GM21786 (cell line): Measurements from ENCODE around the gene LTO1.

Experiments used
- ATAC-seq: cut with Tn5 transposase; IDR thresholded peaks from one replicate; pipeline ENCODE4 v1.9.1; 2021; ENCODE audit not compliant: unreplicated experiment

LTO1 gene

DNA sequence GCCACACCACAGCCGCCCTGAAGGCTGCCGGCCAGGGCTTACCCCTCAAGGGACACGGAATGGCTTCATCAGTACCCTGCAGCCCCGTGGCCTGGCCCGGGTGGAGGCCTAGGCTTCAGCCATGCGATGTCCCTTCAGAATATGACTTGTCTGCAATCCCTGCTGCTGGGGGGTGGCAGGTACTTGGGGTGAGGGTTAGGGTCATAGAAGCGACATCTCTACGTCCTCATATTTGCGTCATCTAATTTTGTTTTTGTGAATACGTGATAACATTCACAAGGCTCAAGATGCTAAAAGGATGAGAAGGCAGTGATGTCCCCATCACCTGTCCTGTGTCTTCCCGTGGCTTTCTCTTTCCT lies 27.8 kb downstream of the LTO1 start:
- ATAC-seq: no peak

DNA sequence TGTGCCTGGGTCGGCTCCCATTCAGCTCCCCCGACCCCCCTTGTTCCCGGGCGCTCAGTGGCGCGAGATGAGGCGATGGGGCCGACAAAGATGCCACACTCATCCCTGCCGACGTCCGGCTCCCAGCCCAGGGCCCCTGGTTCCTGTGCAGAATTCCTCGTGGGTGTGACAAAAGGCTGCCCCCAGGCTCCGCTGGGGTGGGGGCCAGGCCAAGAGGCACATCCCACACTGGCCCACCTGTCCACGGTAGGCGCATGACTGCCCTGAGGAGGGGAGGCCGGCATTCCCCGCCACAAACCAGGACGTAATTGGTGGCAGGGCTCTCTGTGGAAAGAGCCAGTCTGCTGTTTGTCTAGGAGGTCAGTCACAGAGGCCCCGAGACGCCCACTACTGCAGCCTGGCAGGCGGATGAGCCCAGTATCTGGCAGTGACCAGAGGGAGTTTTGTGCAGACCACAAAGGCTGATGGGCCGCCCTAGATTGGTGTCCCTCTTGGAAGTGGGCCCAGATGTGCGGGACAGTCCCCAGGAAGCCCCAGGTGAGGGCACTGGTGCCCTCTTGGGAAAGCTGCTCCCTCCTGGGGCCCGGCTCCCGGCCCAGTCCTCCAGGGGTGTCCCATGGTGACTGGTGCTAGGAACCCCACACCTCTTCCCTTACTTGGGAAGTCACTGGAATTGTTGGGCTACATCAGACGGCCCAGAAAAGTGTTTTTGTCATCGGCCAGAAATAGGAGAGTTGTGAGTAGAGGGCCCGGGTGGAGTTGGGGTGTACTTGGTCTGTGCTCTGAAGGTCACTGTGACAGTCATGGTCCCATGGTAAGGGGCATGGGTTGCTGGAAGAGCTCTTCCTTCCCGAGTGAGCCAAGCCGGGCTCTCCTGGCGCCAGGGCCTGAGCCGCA lies 28.4 kb downstream of the LTO1 start:
- ATAC-seq: no peak

DNA sequence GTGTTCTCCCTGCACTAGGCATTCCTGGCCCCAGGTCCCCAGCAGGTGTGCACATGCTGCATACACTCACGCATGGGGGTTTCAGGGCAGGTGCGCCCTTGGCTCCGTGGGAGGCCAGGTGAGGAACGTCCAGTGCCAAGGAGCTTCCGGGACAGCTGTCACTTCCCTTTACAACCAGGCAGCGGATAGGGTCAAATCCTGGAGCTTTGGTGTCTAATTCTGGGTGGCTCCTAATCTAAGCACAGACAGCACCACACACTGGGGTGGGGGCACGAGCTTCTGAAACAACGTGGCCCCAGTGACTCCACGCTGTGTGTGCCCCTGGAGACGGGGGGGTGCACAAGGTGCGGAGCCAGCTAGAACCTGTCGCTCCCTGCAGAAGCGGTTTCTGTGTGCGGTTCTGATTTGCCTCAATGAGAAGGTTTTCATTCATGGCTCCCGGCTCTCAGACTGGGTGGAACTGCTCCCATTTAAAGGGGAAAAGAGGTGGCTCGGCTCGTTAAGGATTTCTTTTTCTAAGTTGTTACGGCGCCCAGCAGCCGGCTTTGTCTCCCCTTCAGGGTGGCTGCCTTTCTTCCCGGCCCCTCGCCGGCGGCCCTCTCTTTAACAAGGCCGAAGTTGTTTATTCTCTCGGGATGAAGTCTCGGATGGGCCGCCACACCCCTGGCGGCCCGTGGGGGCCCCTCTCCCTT lies 29.2 kb downstream of the LTO1 start:
- ATAC-seq: no peak

DNA sequence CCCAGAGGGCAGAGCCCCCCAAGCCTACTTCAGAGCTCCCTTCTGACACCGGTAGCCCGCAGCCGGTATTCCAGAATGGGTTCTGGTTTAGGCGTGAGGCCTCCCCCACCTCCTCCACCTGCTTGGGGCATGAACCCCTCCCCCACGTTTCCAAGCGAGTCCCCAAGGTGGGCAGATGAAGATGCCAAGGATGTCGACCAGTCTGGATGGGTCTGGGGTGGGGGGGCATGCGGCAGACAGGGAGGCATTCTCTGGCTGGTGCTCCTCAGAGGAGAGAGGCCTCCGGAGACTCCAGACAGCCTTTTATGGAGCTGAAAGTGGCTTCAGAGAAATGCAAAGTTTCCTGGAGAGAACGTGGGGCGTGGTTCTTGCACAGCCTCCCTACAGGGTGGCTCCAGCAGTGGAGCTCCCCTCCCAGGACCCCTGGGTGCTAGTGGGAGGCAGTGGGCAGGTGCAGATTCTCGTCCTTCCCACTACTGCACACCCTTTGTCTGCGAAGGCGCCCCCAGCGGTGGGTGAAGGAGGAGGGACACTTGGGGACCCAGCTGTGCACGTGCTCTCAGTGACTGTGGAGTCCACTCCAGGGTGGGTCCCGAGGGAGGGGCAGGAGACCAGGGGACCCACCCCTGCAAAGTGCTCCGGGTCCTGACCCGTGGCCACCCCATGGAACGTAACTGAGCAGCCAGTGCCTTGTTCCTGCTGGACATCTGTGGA lies 30.0 kb downstream of the LTO1 start:
- no peak for ATAC-seq

DNA sequence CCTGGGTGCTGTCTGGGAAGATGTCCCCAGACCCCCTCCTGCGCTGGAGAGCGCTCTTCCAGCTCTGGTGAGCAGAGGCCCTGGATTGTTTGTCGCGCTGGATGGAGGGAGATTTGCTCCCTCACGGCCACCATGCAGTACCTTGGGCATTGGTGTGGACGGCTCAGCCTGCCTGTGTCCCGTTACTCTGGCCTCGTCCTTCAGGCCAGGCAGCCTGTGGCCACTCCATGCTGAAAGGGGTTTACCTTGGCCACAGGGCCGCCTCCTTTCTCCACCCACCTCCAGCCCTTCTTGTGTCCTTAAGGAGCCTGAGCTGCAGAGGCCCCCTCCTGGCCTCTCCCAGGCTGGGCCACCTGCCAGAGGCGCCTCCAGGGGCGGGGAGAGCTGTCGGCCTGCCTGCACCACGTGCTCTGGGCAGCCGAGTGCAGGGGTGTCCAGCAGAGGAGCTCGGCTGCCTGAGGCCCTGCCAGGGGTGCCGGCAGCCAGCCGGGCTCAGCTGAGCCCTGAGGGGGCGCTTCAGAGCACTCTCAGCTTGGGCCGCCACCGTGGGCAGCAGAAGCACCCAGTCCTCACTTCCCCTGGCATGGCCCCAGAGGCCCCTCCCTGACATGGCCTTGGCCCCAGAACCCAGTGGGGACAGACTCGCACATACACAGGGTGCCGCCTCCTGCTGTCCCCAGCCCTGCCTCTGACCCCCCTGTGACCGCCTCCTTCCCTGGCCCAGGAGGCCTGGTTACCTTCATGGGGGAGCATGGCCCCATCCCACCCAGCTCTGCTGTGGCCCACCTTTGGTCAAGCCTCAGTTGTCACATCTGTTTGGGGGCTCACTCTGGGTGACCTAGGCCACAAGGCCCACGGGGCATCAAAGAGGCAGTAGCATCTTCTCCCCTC lies 30.8 kb downstream of the LTO1 start:
- ATAC-seq: no peak

DNA sequence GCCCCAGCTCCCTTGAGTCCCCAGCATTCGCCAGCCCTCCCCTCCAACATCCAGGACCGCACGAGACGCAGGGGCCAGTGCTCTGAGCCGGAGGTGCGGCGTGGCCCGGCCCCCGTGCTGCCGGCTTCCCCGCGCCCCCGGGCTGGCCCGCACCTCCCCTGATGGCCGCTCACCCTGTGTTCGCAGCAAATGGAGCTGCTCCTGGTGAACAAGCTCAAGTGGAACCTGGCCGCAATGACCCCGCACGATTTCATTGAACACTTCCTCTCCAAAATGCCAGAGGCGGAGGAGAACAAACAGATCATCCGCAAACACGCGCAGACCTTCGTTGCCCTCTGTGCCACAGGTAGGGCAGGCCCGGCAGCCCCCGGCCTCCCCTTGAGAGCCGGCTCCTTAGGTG lies 31.5 kb downstream of the LTO1 start:
- no peak for ATAC-seq

DNA sequence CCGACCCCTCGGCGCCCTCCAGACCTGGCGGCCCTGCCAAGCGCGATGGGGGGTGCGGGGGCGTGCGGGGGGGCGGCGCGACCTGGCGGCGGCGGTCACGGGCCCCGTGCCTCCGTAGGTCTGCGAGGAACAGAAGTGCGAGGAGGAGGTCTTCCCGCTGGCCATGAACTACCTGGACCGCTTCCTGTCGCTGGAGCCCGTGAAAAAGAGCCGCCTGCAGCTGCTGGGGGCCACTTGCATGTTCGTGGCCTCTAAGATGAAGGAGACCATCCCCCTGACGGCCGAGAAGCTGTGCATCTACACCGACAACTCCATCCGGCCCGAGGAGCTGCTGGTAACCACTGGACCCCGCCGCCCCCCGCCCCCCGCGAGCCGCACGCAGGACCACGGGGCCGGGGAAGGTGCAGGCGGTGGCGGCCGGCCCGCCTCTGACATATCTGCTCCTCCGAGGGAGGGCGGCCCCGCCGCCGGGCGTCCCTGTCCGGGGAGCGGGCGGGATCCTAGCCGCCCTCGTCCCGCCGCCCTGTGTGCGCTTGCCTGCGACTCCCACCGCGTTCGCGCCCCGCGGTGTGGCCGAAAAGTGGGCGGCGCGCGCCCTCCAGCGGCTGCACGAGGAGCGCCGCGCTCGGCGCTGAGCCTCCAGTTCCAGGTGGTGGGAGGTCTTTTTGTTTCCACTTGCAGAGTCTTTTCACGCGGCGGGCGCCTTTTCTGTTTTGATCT lies 32.1 kb downstream of the LTO1 start:
- ATAC-seq: peak; percentile 41

DNA sequence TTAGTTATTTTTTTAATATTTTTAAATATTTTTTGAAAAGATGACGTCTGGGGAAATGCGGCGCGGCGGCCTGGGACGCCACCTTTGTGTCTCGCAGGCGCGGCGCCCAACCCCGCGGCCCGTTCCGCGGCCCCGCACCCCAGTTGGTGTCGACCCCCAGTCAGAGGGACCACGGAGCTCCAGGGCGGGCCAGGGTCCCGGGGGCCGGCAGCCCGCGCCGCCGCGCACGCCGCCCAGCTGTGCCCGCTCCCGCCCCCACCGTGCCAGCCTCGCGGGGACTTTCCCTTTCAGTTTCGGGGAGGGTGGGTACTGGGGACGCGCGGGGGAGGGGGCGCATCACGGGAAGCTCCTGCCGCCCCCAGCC lies 32.6 kb downstream of the LTO1 start:
- peak; percentile 11 for ATAC-seq

DNA sequence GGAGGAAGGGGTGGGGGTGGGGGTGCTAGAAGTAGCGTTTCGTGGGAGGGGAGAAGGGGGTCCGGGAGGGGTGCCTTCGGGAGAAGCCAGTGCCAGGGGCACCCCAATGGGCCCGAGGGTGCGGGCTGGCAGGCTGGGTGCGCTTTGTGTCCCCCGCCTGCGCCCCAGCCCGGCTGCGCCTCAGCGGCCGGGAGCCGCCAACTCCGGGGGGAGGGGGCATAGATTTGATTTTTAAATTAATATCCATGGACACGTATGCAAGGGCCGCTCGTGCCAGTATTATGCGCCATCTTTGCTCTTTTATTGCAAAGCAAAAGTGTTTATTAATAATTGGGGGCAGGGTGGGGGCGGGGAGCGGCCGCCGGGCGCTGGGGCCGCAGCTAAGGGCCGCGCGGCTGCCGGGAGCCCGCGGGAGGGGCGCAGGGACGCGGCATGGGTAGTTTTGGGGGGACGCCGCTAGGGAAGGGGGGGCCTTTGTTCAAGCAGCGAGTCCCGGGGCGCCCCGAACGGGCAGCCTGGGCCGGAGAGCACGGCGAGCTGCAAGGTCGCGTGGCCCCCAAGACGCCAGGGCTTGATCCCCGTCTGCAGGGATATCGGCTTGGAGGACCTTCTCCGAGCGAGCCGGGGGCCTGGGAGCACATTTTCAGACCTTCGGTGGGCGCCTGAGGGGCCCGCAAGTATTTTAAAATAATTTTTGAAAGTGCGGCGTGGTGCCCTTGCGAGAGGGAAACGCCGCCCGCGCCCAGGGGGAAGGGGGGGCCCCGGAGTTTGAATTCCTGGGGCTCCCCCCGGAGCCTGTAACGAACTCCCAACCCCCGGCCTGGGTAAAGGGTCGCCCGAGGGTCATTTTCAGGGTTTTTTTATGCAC lies 33.2 kb downstream of the LTO1 start:
- no peak for ATAC-seq

DNA sequence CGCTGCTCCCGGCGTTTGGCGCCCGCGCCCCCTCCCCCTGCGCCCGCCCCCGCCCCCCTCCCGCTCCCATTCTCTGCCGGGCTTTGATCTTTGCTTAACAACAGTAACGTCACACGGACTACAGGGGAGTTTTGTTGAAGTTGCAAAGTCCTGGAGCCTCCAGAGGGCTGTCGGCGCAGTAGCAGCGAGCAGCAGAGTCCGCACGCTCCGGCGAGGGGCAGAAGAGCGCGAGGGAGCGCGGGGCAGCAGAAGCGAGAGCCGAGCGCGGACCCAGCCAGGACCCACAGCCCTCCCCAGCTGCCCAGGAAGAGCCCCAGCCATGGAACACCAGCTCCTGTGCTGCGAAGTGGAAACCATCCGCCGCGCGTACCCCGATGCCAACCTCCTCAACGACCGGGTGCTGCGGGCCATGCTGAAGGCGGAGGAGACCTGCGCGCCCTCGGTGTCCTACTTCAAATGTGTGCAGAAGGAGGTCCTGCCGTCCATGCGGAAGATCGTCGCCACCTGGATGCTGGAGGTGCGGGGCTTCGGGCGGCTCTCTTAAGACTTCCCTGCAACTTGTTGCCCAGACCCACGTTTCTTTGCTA lies 34.1 kb downstream of the LTO1 start, which contains the start of gene CCND1:
CCND1 (plus strand) TSS at position 162 of the 587 bp plus-strand sequence; CDS start at position 320, 158 bp downstream.
- no peak for ATAC-seq

DNA sequence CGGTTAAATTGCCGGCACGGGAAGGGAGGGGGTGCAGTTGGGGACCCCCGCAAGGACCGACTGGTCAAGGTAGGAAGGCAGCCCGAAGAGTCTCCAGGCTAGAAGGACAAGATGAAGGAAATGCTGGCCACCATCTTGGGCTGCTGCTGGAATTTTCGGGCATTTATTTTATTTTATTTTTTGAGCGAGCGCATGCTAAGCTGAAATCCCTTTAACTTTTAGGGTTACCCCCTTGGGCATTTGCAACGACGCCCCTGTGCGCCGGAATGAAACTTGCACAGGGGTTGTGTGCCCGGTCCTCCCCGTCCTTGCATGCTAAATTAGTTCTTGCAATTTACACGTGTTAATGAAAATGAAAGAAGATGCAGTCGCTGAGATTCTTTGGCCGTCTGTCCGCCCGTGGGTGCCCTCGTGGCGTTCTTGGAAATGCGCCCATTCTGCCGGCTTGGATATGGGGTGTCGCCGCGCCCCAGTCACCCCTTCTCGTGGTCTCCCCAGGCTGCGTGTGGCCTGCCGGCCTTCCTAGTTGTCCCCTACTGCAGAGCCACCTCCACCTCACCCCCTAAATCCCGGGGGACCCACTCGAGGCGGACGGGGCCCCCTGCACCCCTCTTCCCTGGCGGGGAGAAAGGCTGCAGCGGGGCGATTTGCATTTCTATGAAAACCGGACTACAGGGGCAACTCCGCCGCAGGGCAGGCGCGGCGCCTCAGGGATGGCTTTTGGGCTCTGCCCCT lies 34.7 kb downstream of the LTO1 start:
- no peak for ATAC-seq

DNA sequence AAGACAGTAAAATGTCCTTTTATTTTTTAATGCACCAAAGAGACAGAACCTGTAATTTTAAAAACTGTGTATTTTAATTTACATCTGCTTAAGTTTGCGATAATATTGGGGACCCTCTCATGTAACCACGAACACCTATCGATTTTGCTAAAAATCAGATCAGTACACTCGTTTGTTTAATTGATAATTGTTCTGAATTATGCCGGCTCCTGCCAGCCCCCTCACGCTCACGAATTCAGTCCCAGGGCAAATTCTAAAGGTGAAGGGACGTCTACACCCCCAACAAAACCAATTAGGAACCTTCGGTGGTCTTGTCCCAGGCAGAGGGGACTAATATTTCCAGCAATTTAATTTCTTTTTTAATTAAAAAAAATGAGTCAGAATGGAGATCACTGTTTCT lies 35.3 kb downstream of the LTO1 start:
- ATAC-seq: no peak

DNA sequence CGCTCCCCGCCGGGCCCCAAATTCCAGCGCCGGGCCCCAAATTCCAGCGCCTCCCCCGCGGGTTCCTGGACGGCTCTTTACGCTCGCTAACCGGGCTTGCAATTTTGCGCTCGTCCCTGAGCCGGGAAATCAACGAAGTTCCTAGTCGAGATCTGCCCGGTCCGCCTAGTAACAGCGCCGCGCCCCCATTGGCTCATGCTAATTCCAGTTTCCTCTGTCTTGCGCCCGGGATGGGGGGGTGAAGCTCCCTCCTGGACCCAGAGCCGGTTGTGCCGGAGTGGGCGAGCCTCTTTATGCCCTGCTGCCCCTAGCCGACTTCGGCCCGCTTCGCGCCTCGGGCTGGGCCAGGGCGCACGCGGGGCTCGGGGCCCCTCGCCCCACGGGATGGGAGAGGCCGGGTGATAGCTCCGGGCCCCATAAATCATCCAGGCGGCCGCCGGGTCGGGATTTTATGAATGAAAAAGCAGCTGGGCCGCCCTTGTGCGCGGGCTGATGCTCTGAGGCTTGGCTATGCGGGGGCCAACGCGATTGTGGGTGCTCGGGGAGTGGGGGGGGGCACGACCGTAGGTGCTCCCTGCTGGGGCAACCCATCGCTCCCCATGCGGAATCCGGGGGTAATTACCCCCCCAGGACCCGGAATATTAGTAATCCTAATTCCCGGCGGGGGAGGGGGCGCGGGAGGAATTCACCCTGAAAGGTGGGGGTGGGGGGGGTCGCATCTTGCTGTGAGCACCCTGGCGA lies 36.0 kb downstream of the LTO1 start:
- ATAC-seq: no peak

DNA sequence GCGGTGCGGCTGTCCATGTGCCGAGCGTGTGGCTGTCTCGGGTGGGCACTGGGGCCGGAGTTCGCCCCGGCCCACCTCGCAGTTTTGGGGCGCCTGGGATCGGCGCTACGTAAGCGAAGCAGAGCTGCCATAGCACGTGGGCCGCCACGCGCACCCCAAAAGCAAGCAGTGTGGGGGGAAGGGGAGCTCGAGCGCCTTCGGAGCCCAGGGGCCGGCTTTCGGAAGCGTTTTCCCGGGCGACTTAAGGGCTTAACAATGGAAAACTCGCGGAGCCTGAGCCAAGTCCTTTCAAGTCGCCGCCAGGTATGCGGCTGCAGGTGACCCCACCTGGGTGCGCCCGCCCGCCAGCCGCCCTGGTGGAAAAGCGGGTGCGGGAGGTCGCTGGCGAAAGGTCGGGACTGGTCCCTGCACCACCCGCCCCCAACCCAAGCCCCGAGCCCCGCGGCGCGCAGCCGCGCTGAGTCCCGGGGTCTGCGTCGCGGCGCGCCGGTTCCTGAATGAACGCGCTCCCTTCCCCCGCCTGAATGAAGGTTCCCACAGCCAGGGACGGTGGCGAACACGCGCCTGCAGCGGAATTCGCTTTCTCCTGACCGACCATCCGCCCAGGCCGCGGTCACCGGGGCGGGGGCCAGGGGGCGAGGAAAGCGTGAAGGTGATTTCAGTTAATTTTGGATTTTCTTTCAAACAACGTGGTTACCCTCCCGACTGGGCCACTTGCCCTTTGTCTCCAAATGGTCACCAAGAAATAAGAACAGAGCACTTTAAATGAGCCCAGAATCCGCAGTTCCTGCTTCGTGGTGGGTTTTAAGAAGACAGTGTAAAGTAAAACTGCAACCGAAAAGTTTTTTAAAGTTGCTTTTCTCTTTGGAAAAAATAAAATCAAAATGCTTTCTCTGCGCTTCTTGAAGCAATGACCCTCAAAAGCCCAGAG lies 36.9 kb downstream of the LTO1 start:
- no peak for ATAC-seq

DNA sequence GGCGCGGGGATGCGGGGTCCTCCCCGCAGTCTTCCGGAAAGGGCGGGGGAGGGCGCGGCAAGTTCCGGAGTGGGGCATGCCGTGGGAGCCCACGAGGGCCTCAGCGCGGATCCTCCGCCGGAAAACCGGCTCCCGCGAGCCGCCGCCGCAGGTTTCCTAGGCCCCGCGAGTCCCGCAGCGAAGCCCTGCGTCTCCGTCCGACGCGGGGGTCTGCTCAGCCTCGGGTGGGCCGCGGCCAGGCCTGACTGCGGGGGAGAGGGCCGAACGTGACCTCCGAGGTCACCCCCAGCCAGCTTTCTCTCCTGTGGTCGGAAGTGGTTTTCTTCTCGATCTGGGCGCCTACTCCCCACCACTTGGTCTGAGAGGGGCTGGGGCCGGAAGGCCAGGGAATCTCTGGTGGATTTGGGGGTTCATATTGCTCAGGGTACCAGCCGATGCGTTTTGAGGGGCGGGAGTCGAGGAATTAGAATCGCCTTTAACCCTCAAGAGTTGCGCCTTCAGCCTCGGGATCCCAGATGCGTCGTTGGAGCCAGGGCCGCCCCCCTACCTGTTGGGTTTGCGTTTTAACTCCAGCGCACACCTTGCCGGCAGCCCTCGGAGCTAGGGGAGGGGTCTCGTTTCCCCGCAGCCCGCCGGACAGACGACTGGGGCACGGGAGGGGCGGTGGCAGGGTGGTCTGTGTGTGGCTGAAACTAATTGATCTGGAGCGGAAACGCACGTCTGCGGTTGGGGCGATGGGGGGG lies 37.8 kb downstream of the LTO1 start:
- ATAC-seq: no peak
